ENCODE data around the gene SIGLEC6. TPM values are rescaled to one million over a fixed set of nuclear protein-coding genes. Genes with fewer than 3 reads are reported as not detected.

Gene SIGLEC6
- polyA plus RNA-seq, 3 donors, result 0.04 TPM; not detected in 2

DNA sequence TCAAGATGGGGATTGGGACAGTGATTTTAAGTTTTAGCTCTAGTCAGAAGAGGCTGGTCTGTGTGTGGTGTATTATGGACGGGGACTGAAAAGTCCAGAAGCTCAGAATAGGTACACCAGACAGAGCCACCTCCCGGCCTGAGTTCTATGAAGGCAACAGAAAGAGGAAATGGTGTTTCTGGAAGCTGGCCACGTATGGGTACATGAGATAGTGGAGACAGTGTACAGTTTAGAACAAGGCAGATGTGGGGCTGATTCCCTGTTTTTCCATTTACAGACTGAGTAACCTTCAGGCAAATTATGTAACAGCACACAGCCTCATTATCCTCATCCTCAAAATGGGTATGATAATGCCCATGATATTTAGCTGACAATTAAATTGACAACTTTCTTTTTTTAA, 40.9 kb upstream of the SIGLEC6 start:
- Mint-ChIP-seq H3K36me3 (peaks cover 34 to 38% of the 10 kb centered on the region in 2 donors), H3K4me1 (peaks cover 24% of the 10 kb centered on the region), H3K4me3 (peak overlapping the region in 1 of 2 donors; percentile 32), H3K27ac (peak overlapping the region in 1 of 7 donors; percentile 21), H3K9me3 (peaks cover 0 to 2% (median 0%) of the 10 kb centered on the region in 7 donors), H3K27me3 (ENCODE audit: low read depth in 3 of 3) (peaks cover 0 to 4% (median 2%) of the 10 kb centered on the region in 3 donors)
- Histone ChIP-seq H3K4me1 (ENCODE audit: control insufficient read depth in 1 of 2, insufficient read depth in 2 of 2, low read length in 2 of 2) (peaks cover 16 to 24% of the 10 kb centered on the region in 2 donors), H4K20me1 (ENCODE audit: insufficient read depth, low read length) (no peaks in the 10 kb centered on the region), H3K27me3 (ENCODE audit: control insufficient read depth in 2 of 2, insufficient read depth in 2 of 2, low read length in 2 of 2) (no peaks in the 10 kb centered on the region), H3K9me3 (replicated peaks in 1 of 2; ENCODE audit: control insufficient read depth in 1 of 2, insufficient read depth in 1 of 2, low read length in 2 of 2) (no peaks in the 10 kb centered on the region), H3K9ac (ENCODE audit: insufficient read depth, low read length, poor library complexity, severe bottlenecking) (no peak overlapping the region), H3K4me3 (replicated peaks in 1 of 3; ENCODE audit: low read depth in 2 of 3, low read length in 3 of 3) (peak overlapping the region in 1 of 3 experiments; percentile 91), H3K4me2 (replicated peaks; ENCODE audit: extremely low read depth, low read length, poor library complexity, severe bottlenecking) (peak overlapping the region; percentile 96), H3K79me2 (ENCODE audit: insufficient read depth, low read length) (peaks cover 30% of the 10 kb centered on the region), H2AFZ (ENCODE audit: insufficient read depth, low read depth, low read length, poor library complexity, severe bottlenecking) (no peak overlapping the region), H3K36me3 (replicated peaks in 1 of 2; ENCODE audit: control insufficient read depth in 1 of 2, insufficient read depth in 2 of 2, low read length in 2 of 2) (peaks cover 15 to 34% of the 10 kb centered on the region in 2 donors), H3K27ac (ENCODE audit: low read depth in 1 of 2, low read length in 2 of 2) (no peak overlapping the region)
- WGBS (ENCODE audit: insufficient coverage), result 0% methylated on average over 1 of the region's 3 CpGs
- peak in 1 of 3 donors; percentile 25 for DNase-seq
- intact Hi-C loops (cut with micrococcal nuclease), result no loop called here
- TF ChIP-seq, protein P1, sequence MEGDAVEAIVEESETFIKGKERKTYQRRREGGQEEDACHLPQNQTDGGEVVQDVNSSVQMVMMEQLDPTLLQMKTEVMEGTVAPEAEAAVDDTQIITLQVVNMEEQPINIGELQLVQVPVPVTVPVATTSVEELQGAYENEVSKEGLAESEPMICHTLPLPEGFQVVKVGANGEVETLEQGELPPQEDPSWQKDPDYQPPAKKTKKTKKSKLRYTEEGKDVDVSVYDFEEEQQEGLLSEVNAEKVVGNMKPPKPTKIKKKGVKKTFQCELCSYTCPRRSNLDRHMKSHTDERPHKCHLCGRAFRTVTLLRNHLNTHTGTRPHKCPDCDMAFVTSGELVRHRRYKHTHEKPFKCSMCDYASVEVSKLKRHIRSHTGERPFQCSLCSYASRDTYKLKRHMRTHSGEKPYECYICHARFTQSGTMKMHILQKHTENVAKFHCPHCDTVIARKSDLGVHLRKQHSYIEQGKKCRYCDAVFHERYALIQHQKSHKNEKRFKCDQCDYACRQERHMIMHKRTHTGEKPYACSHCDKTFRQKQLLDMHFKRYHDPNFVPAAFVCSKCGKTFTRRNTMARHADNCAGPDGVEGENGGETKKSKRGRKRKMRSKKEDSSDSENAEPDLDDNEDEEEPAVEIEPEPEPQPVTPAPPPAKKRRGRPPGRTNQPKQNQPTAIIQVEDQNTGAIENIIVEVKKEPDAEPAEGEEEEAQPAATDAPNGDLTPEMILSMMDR (IDR thresholded peaks at IDR 0.05), result no peak

DNA sequence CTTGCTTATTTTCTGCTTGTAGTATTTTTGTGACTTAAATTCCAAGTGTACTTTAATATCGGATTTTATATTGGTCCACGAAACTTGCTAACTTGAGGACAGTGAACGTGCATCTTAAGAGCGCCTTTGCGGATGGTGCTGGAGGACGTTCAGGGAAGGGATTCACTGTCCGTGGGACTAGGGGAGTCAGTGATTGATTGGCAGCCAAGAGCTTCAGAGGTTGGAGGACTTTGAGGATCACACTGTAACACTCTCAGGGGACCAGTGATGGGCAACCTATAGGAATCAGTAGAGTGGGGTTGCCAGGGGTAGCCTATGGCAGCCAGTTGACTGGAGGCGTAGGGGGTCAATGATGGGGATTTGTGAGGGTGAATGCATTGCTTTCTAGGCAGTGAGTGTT, 40.1 kb upstream of the SIGLEC6 start:
- Histone ChIP-seq H3K4me1 (ENCODE audit: control insufficient read depth in 1 of 2, insufficient read depth in 2 of 2, low read length in 2 of 2) (peaks cover 16 to 24% of the 10 kb centered on the region in 2 donors), H3K9me3 (replicated peaks in 1 of 2; ENCODE audit: control insufficient read depth in 1 of 2, insufficient read depth in 1 of 2, low read length in 2 of 2) (no peaks in the 10 kb centered on the region), H3K4me3 (replicated peaks in 1 of 3; ENCODE audit: low read depth in 2 of 3, low read length in 3 of 3) (peak overlapping the region; percentile 76 to 91 (median 84)), H3K27ac (ENCODE audit: low read depth in 1 of 2, low read length in 2 of 2) (peak overlapping the region in 1 of 2 donors; percentile 32), H4K20me1 (ENCODE audit: insufficient read depth, low read length) (no peaks in the 10 kb centered on the region), H3K4me2 (replicated peaks; ENCODE audit: extremely low read depth, low read length, poor library complexity, severe bottlenecking) (peak overlapping the region; percentile 96), H3K79me2 (ENCODE audit: insufficient read depth, low read length) (peaks cover 30% of the 10 kb centered on the region), H3K9ac (ENCODE audit: insufficient read depth, low read length, poor library complexity, severe bottlenecking) (peak overlapping the region; percentile 51), H2AFZ (ENCODE audit: insufficient read depth, low read depth, low read length, poor library complexity, severe bottlenecking) (peak overlapping the region; percentile 82), H3K36me3 (replicated peaks in 1 of 2; ENCODE audit: control insufficient read depth in 1 of 2, insufficient read depth in 2 of 2, low read length in 2 of 2) (peaks cover 15 to 27% of the 10 kb centered on the region in 2 donors), H3K27me3 (ENCODE audit: control insufficient read depth in 2 of 2, insufficient read depth in 2 of 2, low read length in 2 of 2) (no peaks in the 10 kb centered on the region)
- peaks cover 27 to 30% of the 10 kb centered on the region in 2 donors for H3K36me3 Mint-ChIP-seq
- peaks cover 0 to 3% (median 0%) of the 10 kb centered on the region in 7 donors for H3K9me3 Mint-ChIP-seq
- H3K27ac Mint-ChIP-seq, result peak overlapping the region in 4 of 7 donors; percentile 19 to 46 (median 44)
- peaks cover 24% of the 10 kb centered on the region for H3K4me1 Mint-ChIP-seq
- intact Hi-C loops (cut with micrococcal nuclease), result no loop called here
- TF ChIP-seq, protein P1 (IDR thresholded peaks at IDR 0.05), result no peak
- DNase-seq, result no peak
- H3K4me3 Mint-ChIP-seq, result peak overlapping the region; percentile 92 to 95
- WGBS (ENCODE audit: insufficient coverage), result 8% methylated on average over 7 of the region's 8 CpGs
- peaks cover 0 to 4% (median 2%) of the 10 kb centered on the region in 3 donors for H3K27me3 Mint-ChIP-seq (ENCODE audit: low read depth in 3 of 3)
